KMS-11 (cell line): ENCODE data around the gene CPPED1.

ENCODE experiments used
- H2AFZ ChIP-seq: fragments of 200-600 bp; sonication (generic); 2 replicates; pipeline ENCODE4 v1.6.1; 2016; ENCODE audit warnings: antibody characterized with exemption, mixed run types, low read depth
- H3K27ac ChIP-seq: fragments of 200-600 bp; sonication (generic); 2 replicates; pipeline ENCODE4 v1.6.1; 2016; ENCODE audit warnings: mild to moderate bottlenecking, mixed run types
- H3K27me3 ChIP-seq: fragments of 200-600 bp; sonication (generic); 2 replicates; pipeline ENCODE4 v1.6.1; 2017; ENCODE audit warnings: mild to moderate bottlenecking, low read depth, mixed run types, moderate library complexity; ENCODE audit not compliant: insufficient read depth
- H3K36me3 ChIP-seq: fragments of 200-600 bp; sonication (generic); 2 replicates; pipeline ENCODE4 v1.6.1; 2017; ENCODE audit warnings: mild to moderate bottlenecking, mixed run types; ENCODE audit not compliant: insufficient read depth
- H3K4me1 ChIP-seq: fragments of 200-600 bp; sonication (generic); 2 replicates; pipeline ENCODE4 v1.6.1; 2016; ENCODE audit warnings: mild to moderate bottlenecking, low read depth, mixed run types; ENCODE audit not compliant: poor library complexity, severe bottlenecking
- H3K4me2 ChIP-seq: fragments of 200-600 bp; sonication (generic); 2 replicates; pipeline ENCODE4 v1.7.0; 2016; ENCODE audit warnings: mild to moderate bottlenecking, mixed run types
- H3K4me3 ChIP-seq: fragments of 200-600 bp; sonication (generic); IDR thresholded peaks from 2 replicates; pipeline ENCODE4 v1.6.1; 2017; ENCODE audit warnings: low read depth, low read length, mixed read lengths; ENCODE audit not compliant: insufficient read depth
- H3K79me2 ChIP-seq: fragments of 200-600 bp; sonication (generic); 2 replicates; pipeline ENCODE4 v1.6.1; 2016; ENCODE audit warnings: low read depth, mixed run types; ENCODE audit not compliant: insufficient read depth
- H3K9ac ChIP-seq: fragments of 200-600 bp; sonication (generic); 2 replicates; pipeline ENCODE4 v1.6.1; 2016; ENCODE audit warnings: mild to moderate bottlenecking, mixed run types
- H4K20me1 ChIP-seq: fragments of 200-600 bp; sonication (generic); 2 replicates; pipeline ENCODE4 v1.6.1; 2016; ENCODE audit warnings: mild to moderate bottlenecking, mixed run types; ENCODE audit not compliant: insufficient read depth
- CTCF ChIP-seq: fragments of 200-600 bp; sonication (generic); conservative IDR thresholded peaks from 2 replicates; pipeline ENCODE4 v1.6.1; 2017; ENCODE audit warnings: low read depth, mild to moderate bottlenecking, antibody characterized with exemption, low read length, moderate library complexity, mixed read lengths

The CPPED1 gene

DNA sequence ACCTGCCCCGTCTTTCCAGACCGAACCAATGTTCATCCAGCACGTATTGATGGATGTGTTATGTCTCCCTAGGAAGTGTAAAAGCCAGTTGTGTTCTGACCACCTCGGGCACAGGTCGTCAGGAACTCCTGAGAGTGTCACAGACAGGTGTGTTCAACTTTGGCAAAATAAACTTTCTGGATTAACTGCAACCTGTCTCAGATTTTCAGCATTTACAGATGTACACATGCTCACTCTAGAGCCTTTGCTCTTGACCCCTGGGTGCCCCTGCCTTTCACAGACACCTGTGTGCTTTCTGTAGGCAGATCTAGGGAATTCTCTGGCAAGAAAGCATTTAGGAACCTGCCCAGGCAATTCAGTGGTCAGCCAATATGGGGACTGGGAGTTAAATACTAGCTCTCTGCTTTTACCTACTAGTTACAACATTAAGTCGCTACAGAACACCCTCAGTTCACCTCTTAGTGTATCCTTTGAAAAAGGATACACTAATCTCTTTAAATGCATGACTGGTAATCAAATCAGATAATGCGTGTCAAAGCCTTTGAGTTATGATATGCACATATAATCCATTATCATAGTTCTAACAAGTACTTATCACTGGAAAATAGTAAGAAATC lies 188.9 kb downstream of the CPPED1 start:
- H2AFZ ChIP-seq = no peak overlapping the region
- H3K79me2 ChIP-seq = no peaks in the 10 kb centered on the region
- no peaks in the 10 kb centered on the region for H3K36me3 ChIP-seq
- H3K4me3 ChIP-seq = no peak overlapping the region
- no peak overlapping the region for H3K27ac ChIP-seq
- TF ChIP-seq CTCF = no peak
- no peak overlapping the region for H3K9ac ChIP-seq
- H4K20me1 ChIP-seq = no peaks in the 10 kb centered on the region
- no peaks in the 10 kb centered on the region for H3K27me3 ChIP-seq
- no peak overlapping the region for H3K4me2 ChIP-seq
- H3K4me1 ChIP-seq = no peaks in the 10 kb centered on the region

DNA sequence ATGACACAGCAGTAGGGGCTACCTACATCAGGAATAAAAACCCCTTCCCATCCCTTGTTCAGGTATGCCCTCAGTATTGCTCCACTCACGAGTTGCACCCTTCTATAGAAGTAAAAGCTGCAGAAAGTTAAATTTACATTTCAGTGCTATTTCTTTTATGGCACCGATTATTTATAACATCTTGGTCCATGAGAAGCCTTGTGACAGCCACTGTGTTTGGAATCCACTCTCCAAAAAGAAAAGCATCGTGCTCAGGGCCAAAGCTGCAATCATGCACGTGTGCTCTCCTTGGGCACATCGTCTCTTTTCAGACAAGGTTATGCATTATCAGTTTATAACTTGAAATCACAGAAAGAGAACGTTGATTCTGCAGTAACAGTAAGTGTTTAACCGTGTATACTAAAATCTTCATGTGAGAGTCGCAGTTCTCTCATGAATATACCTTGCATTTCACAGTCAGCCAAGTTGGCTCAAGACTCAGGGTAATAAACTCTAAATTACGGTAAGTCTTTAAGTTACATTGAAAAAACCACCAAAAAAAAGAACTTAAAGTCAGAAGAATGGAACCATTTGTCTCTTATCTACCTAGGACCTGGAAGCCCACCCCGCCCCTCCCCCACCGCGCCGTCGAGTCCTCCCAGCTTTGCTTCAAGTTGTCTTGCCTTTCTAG lies 189.6 kb downstream of the CPPED1 start:
- Histone ChIP-seq H3K79me2 (no peaks in the 10 kb centered on the region), H3K4me1 (no peaks in the 10 kb centered on the region), H3K9ac (no peak overlapping the region), H4K20me1 (no peaks in the 10 kb centered on the region), H3K4me3 (no peak overlapping the region), H3K27ac (no peak overlapping the region), H3K36me3 (no peaks in the 10 kb centered on the region), H3K4me2 (no peak overlapping the region), H3K27me3 (no peaks in the 10 kb centered on the region), H2AFZ (no peak overlapping the region)
- TF ChIP-seq CTCF = no peak

DNA sequence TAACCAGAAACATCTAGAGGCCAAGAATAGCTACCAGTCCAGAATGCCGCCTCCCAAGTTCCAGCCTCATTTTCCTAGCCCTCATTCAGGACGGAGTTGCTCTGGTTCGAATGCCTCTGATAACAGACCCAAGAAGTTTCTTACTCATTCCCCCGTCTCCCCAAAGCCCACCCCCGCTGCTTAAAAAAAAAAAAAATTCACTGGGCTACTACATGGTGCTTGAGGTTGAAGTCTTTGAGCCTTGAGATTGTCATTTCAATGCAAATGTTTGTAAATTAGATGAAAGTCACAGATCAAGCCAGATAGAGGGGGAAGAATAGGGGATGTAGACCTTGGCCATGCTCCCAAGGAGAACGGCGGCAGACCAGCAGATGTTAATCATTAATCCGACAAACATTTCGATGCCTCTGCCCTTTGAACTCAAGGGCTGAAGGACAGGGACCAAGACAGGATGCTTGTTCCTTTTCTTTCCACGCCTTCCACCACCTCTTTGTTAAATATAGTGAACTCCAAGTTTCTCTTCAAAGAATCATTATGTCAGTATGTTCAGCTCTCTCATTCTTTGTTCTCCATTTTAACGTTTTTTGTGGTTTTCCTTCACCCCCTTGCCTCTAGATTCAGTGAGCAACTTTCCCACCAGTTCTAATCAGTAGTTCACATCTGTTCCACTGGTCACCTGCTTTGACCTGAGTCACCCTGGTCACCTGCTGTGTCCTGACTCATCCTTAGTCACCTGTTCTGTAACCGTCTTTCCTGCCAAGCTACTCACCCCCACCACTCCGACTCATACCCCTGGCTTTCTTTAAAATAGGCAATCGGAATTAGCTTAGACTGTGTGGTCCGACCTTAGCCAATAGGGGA lies 190.3 kb downstream of the CPPED1 start:
- Histone ChIP-seq H3K4me1 (no peaks in the 10 kb centered on the region), H3K4me2 (no peak overlapping the region), H3K79me2 (no peaks in the 10 kb centered on the region), H3K27me3 (no peaks in the 10 kb centered on the region), H3K27ac (no peak overlapping the region), H4K20me1 (no peaks in the 10 kb centered on the region), H3K9ac (no peak overlapping the region), H3K36me3 (no peaks in the 10 kb centered on the region), H2AFZ (no peak overlapping the region), H3K4me3 (no peak overlapping the region)
- TF ChIP-seq CTCF = no peak

DNA sequence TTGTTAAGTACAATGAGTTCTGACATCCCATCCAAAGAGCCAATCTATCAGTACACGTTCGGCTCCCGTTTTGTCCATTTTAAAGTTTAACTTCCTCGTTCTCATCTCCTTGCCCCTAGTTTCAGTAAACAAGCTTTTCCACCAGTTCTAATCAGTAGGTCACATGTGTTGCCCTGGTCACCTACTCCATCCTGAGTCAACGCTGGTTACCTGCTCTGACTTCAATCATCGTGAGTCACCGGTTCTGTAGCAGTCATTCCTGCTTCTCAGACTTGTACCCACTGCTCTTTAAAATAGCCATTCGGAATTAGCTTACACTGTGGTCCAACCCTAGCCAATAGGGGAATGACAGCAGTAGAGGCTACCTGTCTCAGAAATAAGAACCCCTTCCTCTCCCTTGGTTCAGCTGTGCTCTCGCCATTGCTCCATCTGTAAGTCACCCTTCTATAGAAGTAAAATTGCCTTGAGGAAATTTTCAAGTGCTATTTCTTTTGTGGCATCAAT lies 191.0 kb downstream of the CPPED1 start:
- Histone ChIP-seq H3K4me1 (no peaks in the 10 kb centered on the region), H3K9ac (no peak overlapping the region)

More for the DNA sequence above, 191.0 kb downstream of the CPPED1 start:
- Histone ChIP-seq H3K36me3 (no peaks in the 10 kb centered on the region), H3K27me3 (no peaks in the 10 kb centered on the region), H3K4me3 (no peak overlapping the region), H3K4me2 (no peak overlapping the region), H4K20me1 (no peaks in the 10 kb centered on the region), H2AFZ (no peak overlapping the region), H3K27ac (no peak overlapping the region), H3K79me2 (no peaks in the 10 kb centered on the region)
- no peak for TF ChIP-seq CTCF
